Ishikawa (cell line): Measurements from ENCODE around the gene FOXK1.

Experiments used
- EP300 ChIP-seq: IDR thresholded peaks from 2 replicates; pipeline ENCODE4 v1.6.1; 2012; ENCODE audit warnings: borderline replicate concordance
- FOXM1 ChIP-seq: IDR thresholded peaks from 2 replicates; pipeline ENCODE4 v1.6.1; 2012; ENCODE audit warnings: low read depth, borderline replicate concordance
- TEAD4 ChIP-seq: IDR thresholded peaks from 2 replicates; pipeline ENCODE4 v1.6.1; 2012
- TF ChIP-seq, protein P1 (sequence below): IDR thresholded peaks from 2 replicates; pipeline ENCODE4 v1.6.1; 2012
- TF ChIP-seq, protein P2 (sequence below): IDR thresholded peaks from 2 replicates; pipeline ENCODE4 v1.6.1; 2012; ENCODE audit warnings: low read depth, mild to moderate bottlenecking

DNA sequence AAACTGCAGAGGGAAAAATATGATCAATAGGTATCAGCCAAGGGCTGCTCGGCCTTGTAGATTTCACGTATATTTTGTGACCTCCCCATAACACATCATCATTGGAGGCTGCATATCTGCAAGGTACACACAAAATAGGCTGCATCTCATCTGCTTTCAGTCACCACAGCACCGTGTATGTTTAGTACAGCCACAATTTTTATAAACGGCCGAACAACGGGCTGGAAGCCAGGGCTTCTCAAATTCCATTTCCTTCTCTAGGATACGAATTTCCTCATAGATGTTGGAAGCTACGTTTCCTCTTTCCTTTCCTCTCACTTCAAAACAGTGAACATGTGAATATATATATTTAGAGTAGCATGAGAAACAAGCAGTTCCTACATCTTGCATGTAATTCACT is 20.2 kb upstream of the FOXK1 start:
- TF ChIP-seq EP300 = no peak
- no peak for TF ChIP-seq FOXM1
- TF ChIP-seq TEAD4 = no peak
- TF ChIP-seq, protein P1, sequence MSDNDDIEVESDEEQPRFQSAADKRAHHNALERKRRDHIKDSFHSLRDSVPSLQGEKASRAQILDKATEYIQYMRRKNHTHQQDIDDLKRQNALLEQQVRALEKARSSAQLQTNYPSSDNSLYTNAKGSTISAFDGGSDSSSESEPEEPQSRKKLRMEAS = no peak
- TF ChIP-seq, protein P2, sequence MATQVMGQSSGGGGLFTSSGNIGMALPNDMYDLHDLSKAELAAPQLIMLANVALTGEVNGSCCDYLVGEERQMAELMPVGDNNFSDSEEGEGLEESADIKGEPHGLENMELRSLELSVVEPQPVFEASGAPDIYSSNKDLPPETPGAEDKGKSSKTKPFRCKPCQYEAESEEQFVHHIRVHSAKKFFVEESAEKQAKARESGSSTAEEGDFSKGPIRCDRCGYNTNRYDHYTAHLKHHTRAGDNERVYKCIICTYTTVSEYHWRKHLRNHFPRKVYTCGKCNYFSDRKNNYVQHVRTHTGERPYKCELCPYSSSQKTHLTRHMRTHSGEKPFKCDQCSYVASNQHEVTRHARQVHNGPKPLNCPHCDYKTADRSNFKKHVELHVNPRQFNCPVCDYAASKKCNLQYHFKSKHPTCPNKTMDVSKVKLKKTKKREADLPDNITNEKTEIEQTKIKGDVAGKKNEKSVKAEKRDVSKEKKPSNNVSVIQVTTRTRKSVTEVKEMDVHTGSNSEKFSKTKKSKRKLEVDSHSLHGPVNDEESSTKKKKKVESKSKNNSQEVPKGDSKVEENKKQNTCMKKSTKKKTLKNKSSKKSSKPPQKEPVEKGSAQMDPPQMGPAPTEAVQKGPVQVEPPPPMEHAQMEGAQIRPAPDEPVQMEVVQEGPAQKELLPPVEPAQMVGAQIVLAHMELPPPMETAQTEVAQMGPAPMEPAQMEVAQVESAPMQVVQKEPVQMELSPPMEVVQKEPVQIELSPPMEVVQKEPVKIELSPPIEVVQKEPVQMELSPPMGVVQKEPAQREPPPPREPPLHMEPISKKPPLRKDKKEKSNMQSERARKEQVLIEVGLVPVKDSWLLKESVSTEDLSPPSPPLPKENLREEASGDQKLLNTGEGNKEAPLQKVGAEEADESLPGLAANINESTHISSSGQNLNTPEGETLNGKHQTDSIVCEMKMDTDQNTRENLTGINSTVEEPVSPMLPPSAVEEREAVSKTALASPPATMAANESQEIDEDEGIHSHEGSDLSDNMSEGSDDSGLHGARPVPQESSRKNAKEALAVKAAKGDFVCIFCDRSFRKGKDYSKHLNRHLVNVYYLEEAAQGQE = no peak
